Ectodermal cell (in vitro differentiated cells): ENCODE data around the gene PYGM.

ENCODE experiments used
- H3K27ac ChIP-seq: 2 replicates; pipeline ENCODE4 v1.7.0; 2013; ENCODE audit warnings: mild to moderate bottlenecking, low read depth, low read length; ENCODE audit not compliant: insufficient read depth, poor library complexity, severe bottlenecking
- H3K27me3 ChIP-seq: 2 replicates; pipeline ENCODE4 v1.7.0; 2013; ENCODE audit warnings: mild to moderate bottlenecking, low read length; ENCODE audit not compliant: insufficient read depth, control insufficient read depth, poor library complexity, severe bottlenecking
- H3K36me3 ChIP-seq: one replicate; pipeline ENCODE4 v1.7.0; 2013; ENCODE audit warnings: low read length; ENCODE audit not compliant: control insufficient read depth, insufficient read depth
- H3K4me1 ChIP-seq: one replicate; pipeline ENCODE4 v1.7.0; 2013; ENCODE audit warnings: low read length; ENCODE audit not compliant: control insufficient read depth, insufficient read depth
- H3K4me3 ChIP-seq: 2 replicates; pipeline ENCODE4 v1.7.0; 2013; ENCODE audit warnings: low read depth, low read length, control low read depth; ENCODE audit not compliant: insufficient read depth
- H3K9me3 ChIP-seq: 2 replicates; pipeline ENCODE4 v1.7.0; 2013; ENCODE audit warnings: mild to moderate bottlenecking, low read length, moderate library complexity; ENCODE audit not compliant: control insufficient read depth
- WGBS, 2 experiments: methylation state at CpG; one replicate each; pipeline ENCODE4 v1.1.7; 2013; ENCODE audit warnings: missing lambda C conversion rate in 2 of 2; 5-methylcytosine and 5-hydroxymethylcytosine counted together

PYGM gene

GRCh38 chr11:64753019-64753379 lies 6.8 kb downstream of the PYGM start:
- Histone ChIP-seq H3K36me3 (no peaks in the 10 kb centered on the region), H3K4me1 (peaks cover 16% of the 10 kb centered on the region), H3K9me3 (no peaks in the 10 kb centered on the region), H3K4me3 (no peak overlapping the region), H3K27ac (no peak overlapping the region), H3K27me3 (no peaks in the 10 kb centered on the region)
- 94 to 95% methylated on average over 7 of the region's 7 CpGs for WGBS, 2 experiments

GRCh38 chr11:64752175-64752970 lies 7.4 kb downstream of the PYGM start:
- Histone ChIP-seq H3K4me1 (peaks cover 16% of the 10 kb centered on the region), H3K36me3 (no peaks in the 10 kb centered on the region), H3K9me3 (no peaks in the 10 kb centered on the region), H3K4me3 (no peak overlapping the region), H3K27ac (no peak overlapping the region), H3K27me3 (no peaks in the 10 kb centered on the region)
- 91 to 92% methylated on average over 14 of the region's 14 CpGs for WGBS, 2 experiments

- 95 to 97% methylated on average over 9 of the region's 9 CpGs for WGBS, 2 experiments
- Histone ChIP-seq H3K27ac (no peak overlapping the region), H3K4me1 (peaks cover 16% of the 10 kb centered on the region), H3K36me3 (no peaks in the 10 kb centered on the region), H3K27me3 (no peaks in the 10 kb centered on the region), H3K4me3 (no peak overlapping the region), H3K9me3 (no peaks in the 10 kb centered on the region)
These were observed 8.2 kb downstream of the PYGM start for GRCh38 chr11:64751580-64751979.

- whole genome bisulfite sequencing, 2 experiments = 94 to 96% methylated on average over 9 of the region's 9 CpGs
- Histone ChIP-seq H3K9me3 (no peaks in the 10 kb centered on the region), H3K4me3 (no peak overlapping the region), H3K27ac (no peak overlapping the region), H3K27me3 (no peaks in the 10 kb centered on the region), H3K36me3 (no peaks in the 10 kb centered on the region), H3K4me1 (peaks cover 16% of the 10 kb centered on the region)
These were observed 8.6 kb downstream of the PYGM start for GRCh38 chr11:64751136-64751535.

GRCh38 chr11:64750361-64751054 lies 9.3 kb downstream of the PYGM start:
- H3K27ac ChIP-seq = no peak overlapping the region
- H3K36me3 ChIP-seq = no peaks in the 10 kb centered on the region
- H3K4me1 ChIP-seq = peaks cover 19% of the 10 kb centered on the region
- WGBS, 2 experiments = 87 to 91% methylated on average over 13 of the region's 13 CpGs
- no peak overlapping the region for H3K4me3 ChIP-seq
- H3K9me3 ChIP-seq = no peaks in the 10 kb centered on the region
- H3K27me3 ChIP-seq = peaks cover 6% of the 10 kb centered on the region

GRCh38 chr11:64747961-64748665 lies 11.7 kb downstream of the PYGM start:
- no peak overlapping the region for H3K4me3 ChIP-seq
- H3K9me3 ChIP-seq = no peaks in the 10 kb centered on the region
- H3K36me3 ChIP-seq = no peaks in the 10 kb centered on the region
- 88 to 90% methylated on average over 13 to 15 of the region's 15 CpGs for WGBS, 2 experiments
- no peak overlapping the region for H3K27ac ChIP-seq
- peaks cover 14% of the 10 kb centered on the region for H3K4me1 ChIP-seq
- H3K27me3 ChIP-seq = peaks cover 29% of the 10 kb centered on the region

- H3K4me3 ChIP-seq = no peak overlapping the region
- H3K27ac ChIP-seq = no peak overlapping the region
- H3K4me1 ChIP-seq = peaks cover 20% of the 10 kb centered on the region
- H3K9me3 ChIP-seq = no peaks in the 10 kb centered on the region
- 89 to 90% methylated on average over 10 of the region's 10 CpGs for WGBS, 2 experiments
- H3K27me3 ChIP-seq = peaks cover 45% of the 10 kb centered on the region
- no peaks in the 10 kb centered on the region for H3K36me3 ChIP-seq
These were observed 13.3 kb downstream of the PYGM start for GRCh38 chr11:64746486-64746885.

GRCh38 chr11:64745521-64746328 lies 14.0 kb downstream of the PYGM start:
- Histone ChIP-seq H3K4me3 (peak overlapping the region; percentile 36), H3K9me3 (no peaks in the 10 kb centered on the region), H3K4me1 (peaks cover 24% of the 10 kb centered on the region), H3K27ac (no peak overlapping the region), H3K36me3 (no peaks in the 10 kb centered on the region), H3K27me3 (peaks cover 53% of the 10 kb centered on the region)
- 1 to 2% methylated on average over 52 of the region's 52 CpGs for WGBS, 2 experiments

- peaks cover 24% of the 10 kb centered on the region for H3K4me1 ChIP-seq
- H3K27ac ChIP-seq = no peak overlapping the region
- H3K9me3 ChIP-seq = no peaks in the 10 kb centered on the region
- no peaks in the 10 kb centered on the region for H3K36me3 ChIP-seq
- WGBS, 2 experiments = 0 to 1% methylated on average over 20 of the region's 20 CpGs
- peaks cover 59% of the 10 kb centered on the region for H3K27me3 ChIP-seq
- peak overlapping the region; percentile 36 for H3K4me3 ChIP-seq
These were observed 14.6 kb downstream of the PYGM start for GRCh38 chr11:64745189-64745520.
